ENCODE results near the gene MSGN1. TPM values are rescaled to one million over a fixed set of nuclear protein-coding genes. Genes with fewer than 3 reads are reported as not detected.

Gene MSGN1
- total and polyA plus RNA-seq, 2 of the 8 experiments (the other 6 are each of a cell fraction or from before 2014, with no cell fraction given), result not detected

DNA sequence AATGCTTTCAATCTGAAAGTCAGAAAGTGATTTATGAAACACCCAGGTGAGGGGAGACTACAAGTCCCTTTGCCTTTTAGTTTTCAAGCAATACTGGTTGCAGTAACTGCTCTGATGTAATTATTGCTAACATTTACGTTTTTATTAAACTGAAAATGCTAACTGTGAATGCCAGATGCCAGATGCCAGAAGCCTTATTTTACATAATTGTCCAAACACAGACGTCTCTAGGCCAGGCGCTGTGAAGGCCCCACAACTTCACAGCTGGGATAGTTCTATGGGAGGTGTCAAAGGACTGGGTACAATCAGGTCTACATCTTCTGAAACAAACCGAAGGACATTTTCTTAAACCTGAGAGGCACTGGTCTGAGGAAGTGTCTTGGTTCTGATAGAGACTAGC is 27.5 kb upstream of the MSGN1 start:
- no peak overlapping the region for H3K56ac ChIP-seq (replicated peaks; ENCODE audit: insufficient read length, low read depth, low read length)
- H3K4me1 ChIP-seq (replicated peaks in 1 of 4; ENCODE audit: control insufficient read depth in 3 of 4, insufficient read depth in 4 of 4, low read length in 3 of 4), result peaks cover 0 to 3% (median 0%) of the 10 kb centered on the region in 4 experiments; a peak in 1 of 7 replicates
- no peak overlapping the region for H3K4ac ChIP-seq (replicated peaks; ENCODE audit: insufficient read length, low read depth, low read length)
- H4K8ac ChIP-seq (ENCODE audit: extremely low read depth, insufficient read depth, low read length), result no peak overlapping the region
- no peak overlapping the region for H2BK120ac ChIP-seq (replicated peaks; ENCODE audit: low read depth, low read length)
- H2BK12ac ChIP-seq (ENCODE audit: low read depth, low read length), result no peak overlapping the region
- no peak overlapping the region for H3K9ac ChIP-seq (replicated peaks in 1 of 4; ENCODE audit: extremely low read depth in 1 of 4, low read depth in 3 of 4, low read length in 3 of 4)
- no peak overlapping the region for H2BK20ac ChIP-seq (ENCODE audit: low read length)
- no peak overlapping the region for H3K14ac ChIP-seq (ENCODE audit: insufficient read length)
- CTCF ChIA-PET (ENCODE audit: partially characterized antibody), result interaction anchor here (1.5 kb wide), 1 partner anchor 10 kb away, joined by 5 read pairs; no protein-coding TSS in a partner anchor
- no peak for DNase-seq (ENCODE audit: low read depth in 1 of 2, low spot score in 2 of 2)
- no peaks in the 10 kb centered on the region for H3K27me3 ChIP-seq (replicated peaks in 1 of 4; ENCODE audit: control insufficient read depth in 3 of 4, extremely low read depth in 1 of 4, insufficient read depth in 3 of 4, low read length in 3 of 4)
- H3K27ac ChIP-seq (ENCODE audit: low read depth, low read length), result no peak overlapping the region
- H3K36me3 ChIP-seq (ENCODE audit: control insufficient read depth in 2 of 4, insufficient read depth in 4 of 4, low read length in 3 of 4), result no peaks in the 10 kb centered on the region
- no peak overlapping the region for H2BK5ac ChIP-seq (ENCODE audit: low read depth, low read length)
- H3K23me2 ChIP-seq (ENCODE audit: low read depth, low read length), result no peaks in the 10 kb centered on the region
- no peaks in the 10 kb centered on the region for H3K79me1 ChIP-seq (ENCODE audit: low read depth, low read length)
- POLR2A ChIA-PET (ENCODE audit: partially characterized antibody), result no interaction called here
- no peak overlapping the region for H3K18ac ChIP-seq (ENCODE audit: extremely low read depth, low read length)
- H2AFZ ChIP-seq (ENCODE audit: low read length), result no peak overlapping the region
- H3K4me2 ChIP-seq (ENCODE audit: insufficient read depth in 1 of 2, low read depth in 2 of 2, low read length in 2 of 2), result no peak overlapping the region
- no peaks in the 10 kb centered on the region for H3K9me3 ChIP-seq (ENCODE audit: insufficient read depth in 2 of 2, low read depth in 1 of 2, low read length in 1 of 2)
- 78% methylated on average over 4 of the region's 4 CpGs; no CpG with 5 or more reads in 1 of the 2 experiments for WGBS, 2 experiments (ENCODE audit: extremely low coverage in 1 of 2, insufficient coverage in 1 of 2, insufficient read length in 1 of 2, insufficient replicate concordance in 2 of 2, low coverage in 1 of 2, low lambda C conversion rate in 2 of 2, missing lambda C conversion rate in 1 of 2)
- no peak overlapping the region for H3K4me3 ChIP-seq (ENCODE audit: extremely low read depth in 1 of 4, insufficient read depth in 2 of 4, low read depth in 3 of 4, low read length in 4 of 4)
- H4K91ac ChIP-seq (replicated peaks; ENCODE audit: insufficient read length, low read length), result no peak overlapping the region
- H4K20me1 ChIP-seq (replicated peaks in 1 of 2; ENCODE audit: control insufficient read depth in 1 of 2, insufficient read depth in 2 of 2, low read length in 2 of 2), result no peaks in the 10 kb centered on the region
- H2BK15ac ChIP-seq (ENCODE audit: low read length), result no peak overlapping the region
- H2AK5ac ChIP-seq (ENCODE audit: low read depth, low read length), result no peak overlapping the region
- H3K23ac ChIP-seq (ENCODE audit: insufficient read length), result no peak overlapping the region
- no peak overlapping the region for H4K5ac ChIP-seq (ENCODE audit: insufficient read length, low read depth, low read length)
- no peaks in the 10 kb centered on the region for H3K79me2 ChIP-seq (ENCODE audit: control insufficient read depth in 1 of 2, insufficient read depth in 2 of 2, low read length in 2 of 2)
- FAIRE-seq, result no peak
- no peak for TF ChIP-seq HDAC2 (IDR thresholded peaks at IDR 0.05; ENCODE audit: borderline replicate concordance in 1 of 2, low read depth in 2 of 2, low read length in 2 of 2)
- no peak for TF ChIP-seq FOSL1 (IDR thresholded peaks at IDR 0.05; ENCODE audit: insufficient read depth, low read depth, low read length)
- no peak for TF ChIP-seq BRCA1 (IDR thresholded peaks at IDR 0.05; ENCODE audit: low read depth, low read length)
- no peak for TF ChIP-seq EGR1 (IDR thresholded peaks at IDR 0.05; ENCODE audit: borderline replicate concordance, low read depth, low read length)
- TF ChIP-seq CEBPB (IDR thresholded peaks at IDR 0.05; ENCODE audit: low read depth, low read length), result no peak
- TF ChIP-seq SAP30 (IDR thresholded peaks at IDR 0.05; ENCODE audit: insufficient read depth, insufficient replicate concordance, low read length), result no peak
- no peak for TF ChIP-seq ZNF274 (IDR thresholded peaks at IDR 0.05; ENCODE audit: borderline replicate concordance, extremely low read depth, low read length)

Measured in H1 (cell line).